ENCODE measurements around the gene DDX21. TPM values are rescaled to one million over a fixed set of nuclear protein-coding genes. Genes with fewer than 3 reads are reported as not detected.
"Not testable (repeated sequence)": the region's sequence is repeated elsewhere in the genome, so short reads cannot be mapped to it uniquely, and the experiment has no call there.

The DDX21 gene
- total RNA-seq, result 61.8 and 84.6 TPM in 2 replicates

GRCh38 chr10:68955832-68956532 is at the start of gene DDX21:
Gene DDX21, plus strand, starts transcription at chr10:68956170. Its CDS starts 56 bp downstream, at chr10:68956226.
- peak; percentile 95 for DNase-seq (ENCODE audit: low read depth)
- peak; percentile 57 for TF ChIP-seq CTCF (IDR thresholded peaks at IDR 0.05; ENCODE audit: insufficient read depth, low read depth, low read length)
- peak within 1 kb of the TSS; percentile 98 for H3K4me3 ChIP-seq (ENCODE audit: low read depth, low read length)

- no peak overlapping the region for H3K4me3 ChIP-seq (ENCODE audit: low read depth, low read length)
- TF ChIP-seq CTCF (IDR thresholded peaks at IDR 0.05; ENCODE audit: insufficient read depth, low read depth, low read length), result no peak
- no peak for DNase-seq (ENCODE audit: low read depth)
Observed at GRCh38 chr10:68924593-68924992, 31.4 kb upstream of the DDX21 start.

GRCh38 chr10:68925489-68925888 is 30.5 kb upstream of the DDX21 start:
- no peak for DNase-seq (ENCODE audit: low read depth)
- TF ChIP-seq CTCF (IDR thresholded peaks at IDR 0.05; ENCODE audit: insufficient read depth, low read depth, low read length), result no peak
- no peak overlapping the region for H3K4me3 ChIP-seq (ENCODE audit: low read depth, low read length)

- H3K4me3 ChIP-seq (ENCODE audit: low read depth, low read length); DNase-seq (ENCODE audit: low read depth): not testable (repeated sequence)
Observed at GRCh38 chr10:68929157-68929556, 26.8 kb upstream of the DDX21 start.

GRCh38 chr10:68929888-68930287 is 26.1 kb upstream of the DDX21 start:
- DNase-seq (ENCODE audit: low read depth); H3K4me3 ChIP-seq (ENCODE audit: low read depth, low read length): not testable (repeated sequence)

- H3K4me3 ChIP-seq (ENCODE audit: low read depth, low read length); DNase-seq (ENCODE audit: low read depth): not testable (repeated sequence)
Observed at GRCh38 chr10:68932860-68933259, 23.1 kb upstream of the DDX21 start.

- DNase-seq (ENCODE audit: low read depth), result no peak
- no peak overlapping the region for H3K4me3 ChIP-seq (ENCODE audit: low read depth, low read length)
- TF ChIP-seq CTCF (IDR thresholded peaks at IDR 0.05; ENCODE audit: insufficient read depth, low read depth, low read length), result no peak
Observed at GRCh38 chr10:68934994-68935393, 21.0 kb upstream of the DDX21 start.

GRCh38 chr10:68938117-68938516 is 17.9 kb upstream of the DDX21 start:
- no peak for TF ChIP-seq CTCF (IDR thresholded peaks at IDR 0.05; ENCODE audit: insufficient read depth, low read depth, low read length)
- H3K4me3 ChIP-seq (ENCODE audit: low read depth, low read length), result no peak overlapping the region
- DNase-seq (ENCODE audit: low read depth), result peak; percentile 24

Measured in fibroblast of villous mesenchyme (primary cell).